ENCODE measurements around the gene CCDC30.

DNA sequence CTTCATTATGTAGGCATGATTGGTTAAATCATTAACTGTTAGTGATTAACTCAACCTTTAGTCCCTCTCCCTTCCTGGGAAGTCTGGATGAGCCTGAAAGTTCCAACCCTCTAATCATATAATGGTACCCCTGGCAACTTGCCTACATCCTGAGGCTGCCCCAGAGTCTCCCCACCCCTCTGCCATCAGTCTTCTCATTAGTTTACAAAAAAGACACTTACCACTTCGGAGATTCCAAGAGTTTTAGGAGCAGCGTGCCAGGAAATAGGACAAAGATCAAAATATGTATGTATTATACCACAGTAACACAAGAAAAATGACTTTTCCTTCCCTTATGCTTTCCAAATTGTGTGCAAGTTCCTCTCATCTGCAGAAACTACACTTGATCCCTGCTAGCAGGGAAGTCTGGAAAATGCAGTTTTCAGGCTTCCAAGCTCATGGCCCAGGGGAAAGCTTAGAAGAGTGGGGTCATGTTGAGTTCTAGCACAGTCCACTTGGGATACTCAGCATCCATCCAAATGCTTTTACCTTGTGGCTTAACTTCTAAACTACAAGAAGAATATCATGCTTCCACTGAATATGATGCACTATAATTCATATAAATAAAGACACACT, 130.5 kb downstream of the CCDC30 start:
- TF ChIP-seq, protein P1, sequence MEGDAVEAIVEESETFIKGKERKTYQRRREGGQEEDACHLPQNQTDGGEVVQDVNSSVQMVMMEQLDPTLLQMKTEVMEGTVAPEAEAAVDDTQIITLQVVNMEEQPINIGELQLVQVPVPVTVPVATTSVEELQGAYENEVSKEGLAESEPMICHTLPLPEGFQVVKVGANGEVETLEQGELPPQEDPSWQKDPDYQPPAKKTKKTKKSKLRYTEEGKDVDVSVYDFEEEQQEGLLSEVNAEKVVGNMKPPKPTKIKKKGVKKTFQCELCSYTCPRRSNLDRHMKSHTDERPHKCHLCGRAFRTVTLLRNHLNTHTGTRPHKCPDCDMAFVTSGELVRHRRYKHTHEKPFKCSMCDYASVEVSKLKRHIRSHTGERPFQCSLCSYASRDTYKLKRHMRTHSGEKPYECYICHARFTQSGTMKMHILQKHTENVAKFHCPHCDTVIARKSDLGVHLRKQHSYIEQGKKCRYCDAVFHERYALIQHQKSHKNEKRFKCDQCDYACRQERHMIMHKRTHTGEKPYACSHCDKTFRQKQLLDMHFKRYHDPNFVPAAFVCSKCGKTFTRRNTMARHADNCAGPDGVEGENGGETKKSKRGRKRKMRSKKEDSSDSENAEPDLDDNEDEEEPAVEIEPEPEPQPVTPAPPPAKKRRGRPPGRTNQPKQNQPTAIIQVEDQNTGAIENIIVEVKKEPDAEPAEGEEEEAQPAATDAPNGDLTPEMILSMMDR (IDR thresholded peaks at IDR 0.05) = no peak
- no peak for TF ChIP-seq POLR2A (IDR thresholded peaks at IDR 0.05)

All from thyroid gland (tissue), 4 donors.